Thoracic aorta (tissue), 2 donors: ENCODE measurements around the gene NCBP2. TPM values are rescaled to one million over a fixed set of nuclear protein-coding genes. Genes with fewer than 3 reads are reported as not detected.

Experiments
- ATAC-seq: fragments of 150-250 bp; one replicate; pipeline ENCODE4 v1.8.0; 2017; ENCODE audit warnings: low read depth; ENCODE audit not compliant: insufficient number of reproducible peaks, low FRiP score
- DNase-seq: peaks from one replicate; pipeline ENCODE4 v3.0.0-alpha.2; 2020; ENCODE audit warnings: low spot score
- H3K27ac ChIP-seq, 2 donors: fragments of 200-600 bp; sonication (generic); 1 replicate in 1 of 2; 2 replicates in 1 of 2; pipeline ENCODE4 v1.5.1; 2016; ENCODE audit warnings: mild to moderate bottlenecking in 2 of 2, moderate library complexity in 2 of 2
- H3K27me3 ChIP-seq: fragments of 200-600 bp; sonication (generic); replicated peaks from 2 replicates; pipeline ENCODE4 v1.6.0; 2016; ENCODE audit warnings: mild to moderate bottlenecking; ENCODE audit not compliant: insufficient read depth
- H3K36me3 ChIP-seq: fragments of 200-600 bp; sonication (generic); one replicate; pipeline ENCODE4 v1.5.1; 2016
- H3K4me1 ChIP-seq, 2 donors: fragments of 200-600 bp; sonication (generic); 1 replicate in 1 of 2; 2 replicates in 1 of 2; pipeline versions ENCODE4 v1.5.1 to v1.6.0; 2016; ENCODE audit warnings: low read depth in 2 of 2, mild to moderate bottlenecking in 1 of 2; ENCODE audit not compliant: control insufficient read depth in 1 of 2
- H3K4me3 ChIP-seq: fragments of 200-600 bp; sonication (generic); 2 replicates; pipeline ENCODE4 v1.5.1; 2016; ENCODE audit warnings: mild to moderate bottlenecking
- H3K9me3 ChIP-seq: fragments of 200-600 bp; sonication (generic); 2 replicates; pipeline ENCODE4 v1.5.1; 2016
- CTCF ChIP-seq: fragments of 200-600 bp; sonication (generic); IDR thresholded peaks from one replicate; pipeline ENCODE4 v1.5.1; 2019; ENCODE audit warnings: antibody characterized with exemption
- total RNA-seq, 2 donors: library from RNA; depleted of rRNA; stranded (reverse); fragments of >200 nt; gene quantifications; one replicate each; pipeline versions ENCODE4 v1.1.0 to v1.2.3, GENCODE V29; 2016

Gene NCBP2
- total RNA-seq, 2 donors from 2014 or later = 26.5 to 44.1 TPM

GRCh38 chr3:196965112-196965803 is 22.9 kb upstream of the NCBP2 start:
- no peaks in the 10 kb centered on the region for H3K36me3 ChIP-seq
- ATAC-seq (no peak), DNase-seq (no peak)
- no peak for TF ChIP-seq CTCF
- peaks cover 7% of the 10 kb centered on the region in 2 donors for H3K4me1 ChIP-seq
- H3K9me3 ChIP-seq = no peaks in the 10 kb centered on the region
- H3K27me3 ChIP-seq = no peaks in the 10 kb centered on the region
- H3K27ac ChIP-seq = no peak overlapping the region
- no peak overlapping the region for H3K4me3 ChIP-seq

- DNase-seq (no peak), ATAC-seq (no peak)
- Histone ChIP-seq H3K36me3 (no peaks in the 10 kb centered on the region), H3K27me3 (no peaks in the 10 kb centered on the region), H3K27ac (no peak overlapping the region), H3K9me3 (no peaks in the 10 kb centered on the region), H3K4me1 (peaks cover 7% of the 10 kb centered on the region in 2 donors), H3K4me3 (no peak overlapping the region)
- TF ChIP-seq CTCF = no peak
Measured at GRCh38 chr3:196963631-196963953, 21.3 kb upstream of the NCBP2 start.

- H3K27ac ChIP-seq = no peak overlapping the region
- no peaks in the 10 kb centered on the region for H3K9me3 ChIP-seq
- ATAC-seq (no peak), DNase-seq (no peak)
- H3K4me1 ChIP-seq = peaks cover 5% of the 10 kb centered on the region in 2 donors
- TF ChIP-seq CTCF = no peak
- H3K36me3 ChIP-seq = no peaks in the 10 kb centered on the region
- H3K27me3 ChIP-seq = no peaks in the 10 kb centered on the region
- no peak overlapping the region for H3K4me3 ChIP-seq
Measured at GRCh38 chr3:196962930-196963630, 20.8 kb upstream of the NCBP2 start.

GRCh38 chr3:196962108-196962929 is 20.0 kb upstream of the NCBP2 start:
- TF ChIP-seq CTCF = no peak
- Histone ChIP-seq H3K4me3 (no peak overlapping the region), H3K9me3 (no peaks in the 10 kb centered on the region), H3K4me1 (no peaks in the 10 kb centered on the region), H3K27me3 (no peaks in the 10 kb centered on the region), H3K27ac (no peak overlapping the region), H3K36me3 (no peaks in the 10 kb centered on the region)
- ATAC-seq (no peak), DNase-seq (no peak)

- no peaks in the 10 kb centered on the region for H3K9me3 ChIP-seq
- no peak for TF ChIP-seq CTCF
- no peaks in the 10 kb centered on the region for H3K4me1 ChIP-seq
- no peak for ATAC-seq
- DNase-seq = no peak
- no peak overlapping the region for H3K4me3 ChIP-seq
- no peak overlapping the region for H3K27ac ChIP-seq
- H3K36me3 ChIP-seq = no peaks in the 10 kb centered on the region
- no peaks in the 10 kb centered on the region for H3K27me3 ChIP-seq
Measured at GRCh38 chr3:196954832-196955231, 12.5 kb upstream of the NCBP2 start.
